Type B pancreatic cell (in vitro differentiated cells): ENCODE measurements around the gene RBM24. TPM values are rescaled to one million over a fixed set of nuclear protein-coding genes. Genes with fewer than 3 reads are reported as not detected.
"Not testable (repeated sequence)": the region's sequence is repeated elsewhere in the genome, so short reads cannot be mapped to it uniquely, and the experiment has no call there.

Experiments
- DNase-seq: peaks from one replicate; pipeline ENCODE4 v3.0.0; 2021; ENCODE audit warnings: mixed read lengths; ENCODE audit not compliant: unreplicated experiment; ENCODE audit errors: extremely low spot score
- H3K27ac Mint-ChIP-seq: 2 replicates; pipeline ENCODE4 v1.8.0; 2021; ENCODE audit warnings: mild to moderate bottlenecking, mixed read lengths
- H3K27me3 Mint-ChIP-seq: 2 replicates; pipeline ENCODE4 v1.8.0; 2021; ENCODE audit warnings: mixed read lengths
- H3K36me3 Mint-ChIP-seq: 2 replicates; pipeline ENCODE4 v1.8.0; 2021; ENCODE audit warnings: mixed read lengths
- H3K4me1 Mint-ChIP-seq: one replicate; pipeline ENCODE4 v1.8.0; 2021; ENCODE audit warnings: mixed read lengths; ENCODE audit not compliant: unreplicated experiment
- H3K4me3 Mint-ChIP-seq: 2 replicates; pipeline ENCODE4 v1.8.0; 2021; ENCODE audit warnings: mild to moderate bottlenecking, mixed read lengths
- H3K9me3 Mint-ChIP-seq: 2 replicates; pipeline ENCODE4 v1.8.0; 2021; ENCODE audit warnings: mixed read lengths
- total RNA-seq: library from RNA; stranded (reverse); gene quantifications from 2 replicates; pipeline ENCODE4 v1.2.1, GENCODE V29; 2021; ENCODE audit warnings: low replicate concordance
- TF ChIP-seq, protein P1 (sequence below): fragments of 200-600 bp; sonication (generic); conservative IDR thresholded peaks from 2 replicates; pipeline ENCODE4 v1.5.0; 2021; ENCODE audit warnings: antibody characterized with exemption, mild to moderate bottlenecking

RBM24 gene
- total RNA-seq, 1 donor from 2014 or later, result 4.2 TPM

- Mint-ChIP-seq H3K27ac (no peak overlapping the region), H3K9me3 (no peaks in the 10 kb centered on the region), H3K36me3 (peaks cover 4% of the 10 kb centered on the region), H3K4me3 (no peak overlapping the region), H3K27me3 (no peaks in the 10 kb centered on the region), H3K4me1 (peaks cover 5% of the 10 kb centered on the region)
- DNase-seq, result no peak
- TF ChIP-seq, protein P1, sequence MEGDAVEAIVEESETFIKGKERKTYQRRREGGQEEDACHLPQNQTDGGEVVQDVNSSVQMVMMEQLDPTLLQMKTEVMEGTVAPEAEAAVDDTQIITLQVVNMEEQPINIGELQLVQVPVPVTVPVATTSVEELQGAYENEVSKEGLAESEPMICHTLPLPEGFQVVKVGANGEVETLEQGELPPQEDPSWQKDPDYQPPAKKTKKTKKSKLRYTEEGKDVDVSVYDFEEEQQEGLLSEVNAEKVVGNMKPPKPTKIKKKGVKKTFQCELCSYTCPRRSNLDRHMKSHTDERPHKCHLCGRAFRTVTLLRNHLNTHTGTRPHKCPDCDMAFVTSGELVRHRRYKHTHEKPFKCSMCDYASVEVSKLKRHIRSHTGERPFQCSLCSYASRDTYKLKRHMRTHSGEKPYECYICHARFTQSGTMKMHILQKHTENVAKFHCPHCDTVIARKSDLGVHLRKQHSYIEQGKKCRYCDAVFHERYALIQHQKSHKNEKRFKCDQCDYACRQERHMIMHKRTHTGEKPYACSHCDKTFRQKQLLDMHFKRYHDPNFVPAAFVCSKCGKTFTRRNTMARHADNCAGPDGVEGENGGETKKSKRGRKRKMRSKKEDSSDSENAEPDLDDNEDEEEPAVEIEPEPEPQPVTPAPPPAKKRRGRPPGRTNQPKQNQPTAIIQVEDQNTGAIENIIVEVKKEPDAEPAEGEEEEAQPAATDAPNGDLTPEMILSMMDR, result no peak
Measured at GRCh38 chr6:17305219-17306001, 24.2 kb downstream of the RBM24 start.

GRCh38 chr6:17311595-17312311, 30.6 kb downstream of the RBM24 start:
- no peak for DNase-seq
- Mint-ChIP-seq H3K9me3 (peaks cover 4% of the 10 kb centered on the region), H3K27me3 (no peaks in the 10 kb centered on the region), H3K4me1 (peaks cover 15% of the 10 kb centered on the region), H3K36me3 (no peaks in the 10 kb centered on the region), H3K4me3 (no peak overlapping the region), H3K27ac (peak overlapping the region; percentile 8)
- TF ChIP-seq, protein P1, result no peak

DNA sequence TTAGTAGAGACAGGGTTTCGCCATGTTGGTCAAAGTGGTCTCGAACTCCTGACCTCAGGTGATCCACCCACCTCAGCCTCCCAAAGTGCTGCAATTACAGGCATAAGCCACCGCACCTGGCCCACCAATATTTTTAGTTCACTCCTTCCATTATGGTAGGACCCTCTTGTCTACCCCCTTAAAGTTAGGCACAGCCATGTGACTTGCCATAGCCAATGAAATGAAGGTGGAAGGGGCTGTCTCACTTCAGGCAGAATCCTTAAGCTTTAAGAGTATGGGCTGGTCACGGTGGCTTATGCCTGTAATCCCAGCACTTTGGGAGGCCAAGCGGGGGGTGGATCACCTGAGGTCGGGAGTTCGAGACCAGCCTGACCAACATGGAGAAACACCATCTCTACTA, 32.1 kb downstream of the RBM24 start:
- H3K4me1 Mint-ChIP-seq, result peaks cover 15% of the 10 kb centered on the region
- not testable (repeated sequence) for DNase-seq, H3K27me3 Mint-ChIP-seq

DNA sequence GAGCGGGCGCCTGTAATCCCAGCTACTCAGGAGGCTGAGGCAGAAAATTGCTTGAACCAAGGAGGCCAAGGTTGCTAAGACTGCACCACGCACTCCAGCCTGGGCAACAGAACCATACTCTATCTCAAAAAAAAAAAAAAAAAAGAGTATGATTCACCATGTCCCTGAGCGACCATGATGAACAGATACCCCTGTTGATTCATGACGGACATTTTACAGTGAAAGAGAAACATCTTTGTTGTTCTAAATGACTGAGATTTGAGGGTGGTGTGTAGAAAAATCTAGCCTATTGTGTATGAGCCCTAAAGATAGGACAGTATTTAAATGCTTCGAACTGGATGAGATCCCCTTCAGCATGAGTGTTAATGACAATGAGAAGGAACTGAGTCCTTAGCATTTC, 32.8 kb downstream of the RBM24 start:
- H3K9me3 Mint-ChIP-seq, result peaks cover 4% of the 10 kb centered on the region
- no peak overlapping the region for H3K27ac Mint-ChIP-seq
- DNase-seq, result no peak
- TF ChIP-seq, protein P1, result no peak
- H3K27me3 Mint-ChIP-seq, result no peaks in the 10 kb centered on the region
- no peaks in the 10 kb centered on the region for H3K36me3 Mint-ChIP-seq
- H3K4me1 Mint-ChIP-seq, result peaks cover 15% of the 10 kb centered on the region
- H3K4me3 Mint-ChIP-seq, result no peak overlapping the region

More for the DNA sequence above, 32.1 kb downstream of the RBM24 start:
- H3K36me3 Mint-ChIP-seq, H3K4me3 Mint-ChIP-seq, H3K9me3 Mint-ChIP-seq, H3K27ac Mint-ChIP-seq: not testable (repeated sequence)

DNA sequence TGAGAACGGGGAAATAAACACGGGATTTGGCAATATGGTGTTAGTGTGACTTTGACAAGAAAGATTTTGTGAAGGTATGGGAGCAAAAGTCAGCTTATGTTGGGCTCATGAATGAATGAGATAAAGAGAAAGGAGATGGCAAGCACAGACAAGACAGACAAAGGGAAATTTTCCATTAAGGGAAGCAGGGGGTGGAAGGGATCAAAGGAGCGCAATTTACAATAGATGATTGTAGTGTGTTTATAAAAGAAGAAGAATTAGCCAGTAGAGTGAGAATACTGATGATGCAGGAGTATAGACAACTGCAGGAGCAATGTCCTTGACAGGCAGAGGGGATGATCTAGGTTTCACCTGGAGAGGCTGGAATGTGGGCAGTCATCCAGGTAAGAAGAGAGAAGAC, 34.1 kb downstream of the RBM24 start:
- Mint-ChIP-seq H3K27ac (no peak overlapping the region), H3K4me3 (no peak overlapping the region), H3K36me3 (no peaks in the 10 kb centered on the region), H3K4me1 (peaks cover 15% of the 10 kb centered on the region), H3K27me3 (no peaks in the 10 kb centered on the region), H3K9me3 (peaks cover 4% of the 10 kb centered on the region)
- TF ChIP-seq, protein P1, result no peak
- DNase-seq, result no peak

DNA sequence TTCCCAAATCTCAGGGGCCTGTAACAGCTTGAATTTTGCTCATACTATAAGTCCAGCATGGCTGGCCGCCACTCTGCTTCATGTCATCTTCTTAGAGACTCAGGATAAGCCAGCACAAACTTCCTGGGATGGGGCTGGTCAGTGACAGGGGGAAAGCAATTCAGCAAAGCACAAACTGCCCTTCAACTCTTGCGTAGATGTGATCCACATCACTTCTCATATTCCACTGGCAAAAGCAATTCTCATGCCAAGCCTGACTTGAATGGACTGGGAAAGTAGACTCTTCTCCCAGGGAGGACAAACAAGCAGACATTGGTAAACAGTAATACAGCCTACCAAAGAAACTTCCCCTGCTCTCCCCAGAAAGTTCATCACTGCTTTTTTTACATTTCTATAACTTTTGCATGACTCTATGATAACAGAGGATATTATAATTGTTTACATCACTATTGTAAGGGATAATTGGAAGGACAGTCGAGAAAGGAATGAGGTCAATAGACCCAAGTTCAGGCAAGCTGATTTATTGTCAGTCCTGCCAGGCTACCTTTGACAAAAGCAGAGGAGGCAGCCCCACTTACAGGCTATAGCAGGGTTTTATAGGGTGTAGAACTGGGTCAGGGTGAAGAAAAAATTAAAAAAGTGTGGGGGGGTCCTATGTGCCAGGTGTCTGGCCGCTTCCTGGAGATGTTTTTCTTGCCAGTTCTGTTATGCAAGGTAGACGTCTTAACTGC, 37.4 kb downstream of the RBM24 start:
- Mint-ChIP-seq H3K9me3 (peaks cover 4% of the 10 kb centered on the region), H3K36me3 (no peaks in the 10 kb centered on the region), H3K4me3 (no peak overlapping the region), H3K27ac (no peak overlapping the region), H3K27me3 (no peaks in the 10 kb centered on the region), H3K4me1 (no peaks in the 10 kb centered on the region)
- DNase-seq, result no peak
- TF ChIP-seq, protein P1, result no peak

DNA sequence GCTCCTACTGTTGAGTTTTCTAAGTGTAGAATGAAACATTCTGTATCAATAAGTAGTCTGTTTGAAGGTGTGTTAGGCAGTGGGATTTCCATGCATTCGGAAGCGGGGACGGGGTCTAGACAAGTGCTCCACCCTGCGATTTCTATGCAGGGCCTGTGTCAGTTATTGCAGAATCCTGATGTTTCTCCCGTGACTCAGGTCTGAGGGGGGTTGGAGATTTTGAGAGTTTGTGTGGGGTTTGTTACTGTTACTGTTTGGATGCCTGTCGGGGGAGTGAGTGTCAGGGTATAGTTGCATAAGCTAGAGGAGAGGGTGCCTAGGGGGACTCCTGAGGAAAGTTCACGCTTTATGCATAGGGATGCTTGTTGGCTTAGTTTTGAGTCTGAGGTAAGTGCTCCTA, 39.1 kb downstream of the RBM24 start:
- not testable (repeated sequence) for H3K9me3 Mint-ChIP-seq, H3K4me3 Mint-ChIP-seq, H3K4me1 Mint-ChIP-seq, DNase-seq, H3K36me3 Mint-ChIP-seq, H3K27me3 Mint-ChIP-seq, H3K27ac Mint-ChIP-seq
